ENCODE data around the gene IPO5.
"Not testable (repeated sequence)": the region's sequence is repeated elsewhere in the genome, so short reads cannot be mapped to it uniquely, and the experiment has no call there.

IPO5 gene

DNA sequence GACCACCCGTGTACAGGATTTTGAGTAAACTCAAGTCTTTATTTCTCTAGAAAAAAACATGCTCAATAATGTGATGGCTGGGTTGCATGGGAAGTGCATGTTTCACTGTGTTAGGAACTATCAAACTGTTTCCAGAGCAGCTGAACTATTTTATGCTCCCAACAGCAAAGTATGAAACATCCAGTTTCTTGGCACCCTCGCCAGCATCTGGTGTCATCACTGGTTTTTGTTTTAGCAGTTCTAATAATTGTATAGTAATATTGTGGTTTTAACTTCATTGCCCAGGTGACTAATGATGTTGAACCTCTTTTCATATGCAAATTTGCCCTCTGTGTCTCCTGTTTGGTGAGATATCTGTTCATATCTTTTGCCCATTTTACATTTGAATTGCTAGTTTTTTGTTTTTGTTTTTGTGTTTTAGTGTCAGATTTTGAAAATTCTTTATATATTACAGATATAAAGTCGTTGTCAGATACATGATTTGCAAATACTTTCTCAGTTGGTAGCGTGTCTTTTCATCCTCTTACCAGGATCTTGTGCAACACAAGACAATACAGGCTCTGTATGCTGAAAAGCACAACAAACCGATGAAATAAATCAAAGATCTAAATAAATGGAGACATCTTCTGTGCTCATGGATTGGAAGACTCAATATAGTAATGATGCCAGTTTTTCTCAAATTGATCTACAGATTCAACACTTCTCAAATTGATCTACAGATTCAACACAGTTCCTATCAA, 87.8 kb downstream of the IPO5 start:
- H3K4me1 ChIP-seq (ENCODE audit: insufficient read depth, low read length): no peaks in the 10 kb centered on the region

DNA sequence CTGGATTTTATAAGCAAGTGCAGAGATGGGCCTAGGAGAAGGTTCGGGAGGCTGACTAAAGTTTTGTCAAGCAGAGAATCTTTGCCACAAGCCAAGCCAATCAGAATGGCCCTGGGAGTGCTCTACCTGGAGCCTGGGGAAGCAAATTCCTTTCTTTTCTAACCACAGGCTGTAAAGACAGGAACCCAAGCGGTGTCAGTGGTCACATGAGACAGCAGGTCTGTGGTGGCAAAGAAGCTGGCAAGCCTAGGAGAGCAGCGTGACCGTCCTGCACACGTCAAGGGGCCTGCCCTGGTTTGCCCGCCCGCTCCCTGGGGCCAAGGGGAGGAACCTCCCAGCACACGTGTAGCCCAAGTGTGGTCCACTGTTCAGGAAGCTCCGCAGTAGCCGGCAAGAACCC, 90.8 kb downstream of the IPO5 start:
- Histone ChIP-seq H3K79me2 (ENCODE audit: insufficient read depth, low read length) (no peaks in the 10 kb centered on the region), H3K4me3 (ENCODE audit: low read depth in 1 of 2, low read length in 2 of 2) (no peak overlapping the region), H4K20me1 (ENCODE audit: insufficient read depth, low read length) (no peaks in the 10 kb centered on the region), H3K27me3 (ENCODE audit: insufficient read depth, low read length, poor library complexity) (no peaks in the 10 kb centered on the region), H3K9ac (ENCODE audit: low read depth, low read length) (no peak overlapping the region), H3K36me3 (ENCODE audit: insufficient read depth, low read length) (no peaks in the 10 kb centered on the region), H3K9me3 (ENCODE audit: insufficient read depth, low read length, severe bottlenecking) (no peaks in the 10 kb centered on the region), H3K4me2 (ENCODE audit: insufficient read depth, low read length) (no peak overlapping the region), H3K4me1 (ENCODE audit: insufficient read depth, low read length) (no peaks in the 10 kb centered on the region), H2AFZ (ENCODE audit: low read depth, low read length) (no peak overlapping the region), H3K27ac (ENCODE audit: low read length) (no peak overlapping the region)
- no peak for DNase-seq
- TF ChIP-seq, protein P1, sequence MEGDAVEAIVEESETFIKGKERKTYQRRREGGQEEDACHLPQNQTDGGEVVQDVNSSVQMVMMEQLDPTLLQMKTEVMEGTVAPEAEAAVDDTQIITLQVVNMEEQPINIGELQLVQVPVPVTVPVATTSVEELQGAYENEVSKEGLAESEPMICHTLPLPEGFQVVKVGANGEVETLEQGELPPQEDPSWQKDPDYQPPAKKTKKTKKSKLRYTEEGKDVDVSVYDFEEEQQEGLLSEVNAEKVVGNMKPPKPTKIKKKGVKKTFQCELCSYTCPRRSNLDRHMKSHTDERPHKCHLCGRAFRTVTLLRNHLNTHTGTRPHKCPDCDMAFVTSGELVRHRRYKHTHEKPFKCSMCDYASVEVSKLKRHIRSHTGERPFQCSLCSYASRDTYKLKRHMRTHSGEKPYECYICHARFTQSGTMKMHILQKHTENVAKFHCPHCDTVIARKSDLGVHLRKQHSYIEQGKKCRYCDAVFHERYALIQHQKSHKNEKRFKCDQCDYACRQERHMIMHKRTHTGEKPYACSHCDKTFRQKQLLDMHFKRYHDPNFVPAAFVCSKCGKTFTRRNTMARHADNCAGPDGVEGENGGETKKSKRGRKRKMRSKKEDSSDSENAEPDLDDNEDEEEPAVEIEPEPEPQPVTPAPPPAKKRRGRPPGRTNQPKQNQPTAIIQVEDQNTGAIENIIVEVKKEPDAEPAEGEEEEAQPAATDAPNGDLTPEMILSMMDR (IDR thresholded peaks at IDR 0.05; ENCODE audit: borderline replicate concordance, extremely low read depth, low read length, poor library complexity, severe bottlenecking): no peak
- TF ChIP-seq EZH2 (IDR thresholded peaks at IDR 0.05; ENCODE audit: borderline replicate concordance, low read depth, low read length, severe bottlenecking): no peak
- no peak for ATAC-seq (ENCODE audit: insufficient read depth, low read depth)

More for the DNA sequence above, 87.8 kb downstream of the IPO5 start:
- DNase-seq (no peak), ATAC-seq (ENCODE audit: insufficient read depth, low read depth) (no peak)
- Histone ChIP-seq H3K9ac (ENCODE audit: low read depth, low read length) (no peak overlapping the region), H3K9me3 (ENCODE audit: insufficient read depth, low read length, severe bottlenecking) (no peaks in the 10 kb centered on the region), H3K4me3 (ENCODE audit: low read depth in 1 of 2, low read length in 2 of 2) (no peak overlapping the region), H3K4me2 (ENCODE audit: insufficient read depth, low read length) (no peak overlapping the region), H3K79me2 (ENCODE audit: insufficient read depth, low read length) (no peaks in the 10 kb centered on the region), H4K20me1 (ENCODE audit: insufficient read depth, low read length) (no peaks in the 10 kb centered on the region), H3K36me3 (ENCODE audit: insufficient read depth, low read length) (no peaks in the 10 kb centered on the region), H2AFZ (ENCODE audit: low read depth, low read length) (no peak overlapping the region), H3K27ac (ENCODE audit: low read length) (no peak overlapping the region), H3K27me3 (ENCODE audit: insufficient read depth, low read length, poor library complexity) (no peaks in the 10 kb centered on the region)
- no peak for TF ChIP-seq EZH2 (IDR thresholded peaks at IDR 0.05; ENCODE audit: borderline replicate concordance, low read depth, low read length, severe bottlenecking)
- TF ChIP-seq, protein P1 (IDR thresholded peaks at IDR 0.05; ENCODE audit: borderline replicate concordance, extremely low read depth, low read length, poor library complexity, severe bottlenecking): no peak

DNA sequence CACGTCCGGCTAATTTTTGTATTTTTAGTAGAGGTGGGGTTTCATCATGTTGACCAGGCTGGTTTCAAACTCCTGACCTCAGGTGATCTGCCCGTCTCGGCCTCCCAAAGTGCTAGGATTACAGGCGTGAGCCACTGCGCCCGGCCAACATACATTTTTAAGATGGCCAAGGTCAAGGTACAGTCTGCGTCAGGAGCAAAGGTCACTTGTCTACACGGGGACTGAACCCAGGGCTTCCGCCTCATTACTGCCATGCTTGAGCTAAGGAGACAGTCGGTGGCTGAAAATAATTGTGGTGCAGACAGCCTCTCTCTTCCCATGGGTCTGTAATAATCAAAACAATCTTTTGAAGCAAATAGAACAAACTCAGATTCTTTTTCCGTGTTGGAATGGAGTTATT, 94.3 kb downstream of the IPO5 start:
- H3K4me2 ChIP-seq (ENCODE audit: insufficient read depth, low read length); H3K79me2 ChIP-seq (ENCODE audit: insufficient read depth, low read length); H3K27me3 ChIP-seq (ENCODE audit: insufficient read depth, low read length, poor library complexity); H3K27ac ChIP-seq (ENCODE audit: low read length); H3K9me3 ChIP-seq (ENCODE audit: insufficient read depth, low read length, severe bottlenecking); H2AFZ ChIP-seq (ENCODE audit: low read depth, low read length); ATAC-seq (ENCODE audit: insufficient read depth, low read depth); H3K4me3 ChIP-seq (ENCODE audit: low read depth in 1 of 2, low read length in 2 of 2); H3K36me3 ChIP-seq (ENCODE audit: insufficient read depth, low read length); H3K4me1 ChIP-seq (ENCODE audit: insufficient read depth, low read length); H4K20me1 ChIP-seq (ENCODE audit: insufficient read depth, low read length); DNase-seq; H3K9ac ChIP-seq (ENCODE audit: low read depth, low read length): not testable (repeated sequence)

DNA sequence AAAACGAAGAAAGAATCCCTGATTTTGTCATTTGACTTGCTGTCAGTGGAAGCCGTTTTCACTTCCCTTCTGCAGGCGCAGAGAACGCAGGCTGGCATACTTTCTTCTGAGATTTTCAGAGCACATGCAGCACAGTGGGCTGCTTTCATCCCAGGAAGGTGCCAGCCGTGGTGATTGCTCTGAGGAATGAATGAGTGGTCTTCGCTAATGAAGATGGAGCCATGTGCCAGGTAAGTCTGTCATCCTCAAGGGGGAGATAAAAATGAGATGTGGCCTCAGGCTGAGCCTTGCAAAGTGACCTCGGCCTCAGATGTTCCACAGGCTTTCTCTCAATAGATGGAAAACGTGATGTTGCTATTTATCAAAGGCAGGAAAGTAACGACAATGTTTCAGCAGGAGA, 94.8 kb downstream of the IPO5 start:
- DNase-seq (no peak), ATAC-seq (ENCODE audit: insufficient read depth, low read depth) (no peak)
- Histone ChIP-seq H3K79me2 (ENCODE audit: insufficient read depth, low read length) (no peaks in the 10 kb centered on the region), H3K27ac (ENCODE audit: low read length) (no peak overlapping the region), H3K4me2 (ENCODE audit: insufficient read depth, low read length) (no peak overlapping the region), H3K27me3 (ENCODE audit: insufficient read depth, low read length, poor library complexity) (no peaks in the 10 kb centered on the region), H3K36me3 (ENCODE audit: insufficient read depth, low read length) (no peaks in the 10 kb centered on the region), H3K9me3 (ENCODE audit: insufficient read depth, low read length, severe bottlenecking) (no peaks in the 10 kb centered on the region), H2AFZ (ENCODE audit: low read depth, low read length) (no peak overlapping the region), H3K4me1 (ENCODE audit: insufficient read depth, low read length) (no peaks in the 10 kb centered on the region), H3K4me3 (ENCODE audit: low read depth in 1 of 2, low read length in 2 of 2) (no peak overlapping the region), H4K20me1 (ENCODE audit: insufficient read depth, low read length) (no peaks in the 10 kb centered on the region), H3K9ac (ENCODE audit: low read depth, low read length) (no peak overlapping the region)
- TF ChIP-seq EZH2 (IDR thresholded peaks at IDR 0.05; ENCODE audit: borderline replicate concordance, low read depth, low read length, severe bottlenecking): no peak
- TF ChIP-seq, protein P1 (IDR thresholded peaks at IDR 0.05; ENCODE audit: borderline replicate concordance, extremely low read depth, low read length, poor library complexity, severe bottlenecking): no peak
